Pancreas (tissue), 10 donors: Measurements from ENCODE around the gene FUOM. TPM values are rescaled to one million over a fixed set of nuclear protein-coding genes. Genes with fewer than 3 reads are reported as not detected.
"Not testable (repeated sequence)": the region's sequence is repeated elsewhere in the genome, so short reads cannot be mapped to it uniquely, and the experiment has no call there.

Source experiments
- ATAC-seq, 4 donors: fragments of 200-7000 bp; cut with Tn5 transposase; one replicate each; pipeline versions ENCODE4 v1.8.0 to v1.9.1; 2020; ENCODE audit warnings: mild to moderate bottlenecking in 4 of 4, moderate library complexity in 4 of 4
- DNase-seq, 6 donors: peaks; one replicate each; pipeline ENCODE4 v3.0.0-alpha.2; 2020
- FAIRE-seq: peaks from 2 replicates; lab custom pipeline; 2012; peaks lifted over from hg19 to GRCh38; lab: Jason Lieb, UNC
- H3K27ac ChIP-seq, 4 donors: fragments of 200-600 bp; sonication (generic); 1 replicate in 3 of 4; 2 replicates in 1 of 4; pipeline versions ENCODE4 v1.5.0 to v1.8.0; 2020
- H3K27me3 ChIP-seq, 4 donors: fragments of 200-600 bp; one replicate each; pipeline ENCODE4 v1.8.0; 2021
- H3K36me3 ChIP-seq, 3 donors: fragments of 200-600 bp; sonication (generic) in 1 of 3; one replicate each; pipeline versions ENCODE4 v1.5.0 to v1.8.0; 2020 to 2021
- H3K4me1 ChIP-seq, 3 donors: fragments of 200-600 bp; one replicate each; pipeline ENCODE4 v1.8.0; 2021
- H3K4me3 ChIP-seq, 4 donors: fragments of 200-600 bp; sonication (generic) in 2 of 4; one replicate each; pipeline versions ENCODE4 v1.5.0 to v1.8.0; 2020 to 2021
- H3K9me3 ChIP-seq, 4 donors: fragments of 200-600 bp; one replicate each; pipeline ENCODE4 v1.8.0; 2021
- WGBS, 2 donors: extraction: QIAGEN DNeasy Blood & Tissue Kit; methylation state at CpG; one replicate each; pipeline ENCODE4 v1.1.7; 2013; 5-methylcytosine and 5-hydroxymethylcytosine counted together
- intact Hi-C, 3 donors: fragments of 100-400 bp; cut with DNase I; formaldehyde crosslinking; loops; one replicate each; pipeline versions ENCODE4 v1.11.1 to v1.14.2; 2022
- polyA plus RNA-seq, 2 donors: library from polyadenylated mRNA; stranded (reverse); fragments of 200-250 nt; gene quantifications; one replicate each; pipeline ENCODE4 v1.2.3, GENCODE V29; 2013
- total RNA-seq, 6 donors: library from RNA; stranded (reverse); fragmentation: NEBNext Ultra II Directional in 4 of 6; extraction: Animal tissue kit (Norgen Biotek cat#: 25700) in 4 of 6; gene quantifications; one replicate each; pipeline versions ENCODE4 v1.2.1 to v1.2.4, GENCODE V29; 2021 to 2023
- TF ChIP-seq, protein P1 (sequence below), 4 donors: fragments of 200-600 bp; sonication (generic) in 3 of 4; IDR thresholded peaks; one replicate each; pipeline versions ENCODE4 v1.5.0 to v1.8.0; 2021; ENCODE audit warnings: antibody characterized with exemption in 4 of 4
- donor health status: healthy with polysubstance abuse.
- donor health status: DM: no; HTN: no; CAD: no; lungs with moderate emphysema.
- donor health status: DM: no; HTN: no; CAD: no.
- donor health status: control.
- donor health status: control.
- donor health status: Bipolar disorder and iron deficiency.
- donor health status: DM: yes; HTN: yes; CAD: no.
- donor health status: DM: no; HTN: no; CAD: no.
- donor health status: DM: no; HTN: no; CAD: no.
- donor health status: DM: yes; HTN: yes; CAD: no.

FUOM gene
- total and polyA plus RNA-seq, 8 donors = 6.3 to 19.2 (median 10.3) TPM

DNA sequence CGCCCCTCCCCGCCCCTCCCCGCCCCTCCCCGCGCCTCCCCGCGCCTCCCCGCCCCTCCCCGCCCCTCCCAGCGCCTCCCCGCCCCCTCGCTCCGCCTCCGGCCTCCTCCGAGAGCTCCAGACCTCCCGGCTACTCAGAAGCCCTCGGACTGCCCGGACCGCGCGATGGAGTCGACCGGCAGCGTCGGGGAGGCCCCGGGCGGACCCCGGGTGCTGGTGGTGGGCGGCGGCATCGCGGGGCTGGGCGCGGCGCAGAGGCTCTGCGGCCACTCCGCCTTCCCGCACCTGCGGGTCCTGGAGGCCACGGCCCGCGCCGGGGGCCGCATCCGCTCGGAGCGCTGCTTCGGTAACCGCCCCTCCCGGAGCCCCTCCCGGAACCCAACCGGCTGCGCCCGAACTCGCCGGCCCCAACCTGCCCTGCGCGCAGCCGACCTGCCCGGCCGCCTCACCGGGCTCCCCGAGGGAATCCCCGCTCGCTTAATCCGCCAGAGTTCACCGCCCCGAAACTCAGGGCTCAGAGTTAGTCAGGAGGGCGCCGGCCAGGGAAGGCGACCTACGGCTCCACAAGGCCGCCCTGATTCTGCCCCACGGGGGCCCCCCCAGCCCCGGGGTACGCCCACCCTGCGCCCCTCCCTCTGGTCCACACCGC, 21.5 kb upstream of the FUOM start, which contains the start of gene PAOX:
PAOX (plus strand) TSS at position 111 of the 649 bp plus-strand sequence; CDS start at position 166, 55 bp downstream.
- peak within 1 kb of the TSS; percentile 71 to 88 (median 86) for H3K4me3 ChIP-seq
- ATAC-seq (peak; percentile 63 to 74 (median 66)), FAIRE-seq (no peak), DNase-seq (peak; percentile 68 to 92 (median 78))
- 3 to 12% methylated on average over 18 to 67 of the region's 78 CpGs for WGBS, 2 donors
- H3K4me1 ChIP-seq = peaks cover 0 to 4% (median 0%) of the 10 kb centered on the region in 3 donors
- no peaks in the 10 kb centered on the region for H3K36me3 ChIP-seq
- H3K27ac ChIP-seq = peak within 1 kb of the TSS; percentile 38 to 70 (median 58)
- H3K9me3 ChIP-seq = no peaks in the 10 kb centered on the region
- no peaks in the 10 kb centered on the region for H3K27me3 ChIP-seq
- intact Hi-C loops = no loop called here
- TF ChIP-seq, protein P1, sequence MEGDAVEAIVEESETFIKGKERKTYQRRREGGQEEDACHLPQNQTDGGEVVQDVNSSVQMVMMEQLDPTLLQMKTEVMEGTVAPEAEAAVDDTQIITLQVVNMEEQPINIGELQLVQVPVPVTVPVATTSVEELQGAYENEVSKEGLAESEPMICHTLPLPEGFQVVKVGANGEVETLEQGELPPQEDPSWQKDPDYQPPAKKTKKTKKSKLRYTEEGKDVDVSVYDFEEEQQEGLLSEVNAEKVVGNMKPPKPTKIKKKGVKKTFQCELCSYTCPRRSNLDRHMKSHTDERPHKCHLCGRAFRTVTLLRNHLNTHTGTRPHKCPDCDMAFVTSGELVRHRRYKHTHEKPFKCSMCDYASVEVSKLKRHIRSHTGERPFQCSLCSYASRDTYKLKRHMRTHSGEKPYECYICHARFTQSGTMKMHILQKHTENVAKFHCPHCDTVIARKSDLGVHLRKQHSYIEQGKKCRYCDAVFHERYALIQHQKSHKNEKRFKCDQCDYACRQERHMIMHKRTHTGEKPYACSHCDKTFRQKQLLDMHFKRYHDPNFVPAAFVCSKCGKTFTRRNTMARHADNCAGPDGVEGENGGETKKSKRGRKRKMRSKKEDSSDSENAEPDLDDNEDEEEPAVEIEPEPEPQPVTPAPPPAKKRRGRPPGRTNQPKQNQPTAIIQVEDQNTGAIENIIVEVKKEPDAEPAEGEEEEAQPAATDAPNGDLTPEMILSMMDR (IDR thresholded peaks at IDR 0.05) = no peak

DNA sequence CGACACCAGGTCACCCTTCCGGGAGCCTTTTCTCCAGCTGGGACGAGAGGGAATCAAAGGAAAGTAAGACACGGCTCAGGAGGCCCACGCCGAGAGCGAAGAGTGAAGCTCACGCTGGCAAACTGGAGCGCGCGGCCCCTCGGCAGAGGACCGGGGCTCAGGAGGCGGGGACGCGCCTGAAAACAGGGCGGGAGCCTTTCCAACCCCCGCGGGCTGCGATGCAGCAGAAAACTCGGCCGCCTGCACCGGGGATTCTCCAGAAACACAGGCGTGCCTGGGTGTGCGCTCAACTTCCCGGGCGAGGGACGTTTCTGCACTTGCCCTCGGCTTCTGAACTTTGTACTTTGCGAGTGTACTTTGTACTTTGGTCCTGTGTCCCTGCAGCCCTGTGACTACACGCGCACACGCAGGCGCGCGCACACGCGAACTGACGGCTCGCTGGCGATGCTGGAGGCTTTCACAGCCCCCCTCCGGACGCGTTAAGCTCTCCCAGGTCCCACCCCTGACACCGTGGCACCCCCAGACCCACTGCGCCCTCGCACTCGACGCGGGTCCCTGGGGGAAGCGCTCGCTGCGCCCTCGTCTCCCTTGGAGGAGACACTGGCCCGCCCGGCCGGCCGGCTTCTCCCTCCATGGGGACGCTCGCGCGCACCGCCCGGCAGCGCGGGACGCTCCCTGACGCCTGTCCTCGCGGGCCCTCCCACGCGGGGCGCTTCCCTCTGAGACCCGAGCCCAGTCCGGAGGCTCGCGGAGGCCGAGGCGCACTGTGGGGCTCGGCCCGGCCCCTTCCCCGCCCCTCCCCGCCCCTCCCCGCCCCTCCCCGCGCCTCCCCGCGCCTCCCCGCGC, 20.7 kb upstream of the FUOM start:
- FAIRE-seq (no peak), DNase-seq (peak in 5 of 6 donors; percentile 62 to 83 (median 68)), ATAC-seq (peak; percentile 78 to 83 (median 82))
- peak overlapping the region; percentile 29 to 88 (median 86) for H3K4me3 ChIP-seq
- TF ChIP-seq, protein P1 (IDR thresholded peaks at IDR 0.05) = no peak
- H3K36me3 ChIP-seq = no peaks in the 10 kb centered on the region
- peaks cover 0 to 6% (median 0%) of the 10 kb centered on the region in 3 donors for H3K4me1 ChIP-seq
- no peaks in the 10 kb centered on the region for H3K9me3 ChIP-seq
- H3K27ac ChIP-seq = peak overlapping the region; percentile 13 to 70 (median 58)
- WGBS, 2 donors = 0% methylated on average over 77 to 82 of the region's 90 CpGs
- intact Hi-C loops = no loop called here
- no peaks in the 10 kb centered on the region for H3K27me3 ChIP-seq

DNA sequence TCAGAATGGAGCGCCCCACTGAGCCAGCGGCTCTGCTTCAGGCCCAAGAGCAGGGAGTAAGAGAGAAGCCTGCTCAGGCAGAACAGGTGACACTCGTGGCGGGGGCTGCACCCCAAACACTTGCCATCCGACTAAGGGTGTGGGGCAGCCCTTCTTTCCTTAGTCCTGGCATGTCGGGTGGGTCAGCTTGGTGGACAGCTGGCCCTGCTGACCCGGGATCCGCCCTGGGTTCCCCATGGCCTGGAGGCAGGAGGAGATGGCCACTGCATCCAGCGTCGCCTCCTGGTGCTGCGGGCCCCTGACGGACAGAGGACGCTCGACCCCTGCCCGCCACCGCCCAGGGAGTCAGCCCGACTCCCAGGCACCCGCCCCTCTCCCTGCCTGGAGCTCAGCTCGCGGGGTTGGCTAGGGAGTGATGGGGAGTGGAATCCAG, 20.0 kb upstream of the FUOM start:
- TF ChIP-seq, protein P1 (IDR thresholded peaks at IDR 0.05) = no peak
- H3K27me3 ChIP-seq = no peaks in the 10 kb centered on the region
- peaks cover 0 to 6% (median 0%) of the 10 kb centered on the region in 3 donors for H3K4me1 ChIP-seq
- ATAC-seq (peak in 1 of 4 donors; percentile 4), DNase-seq (peak in 1 of 6 donors; percentile 57), FAIRE-seq (no peak)
- no peaks in the 10 kb centered on the region for H3K36me3 ChIP-seq
- H3K4me3 ChIP-seq = peak overlapping the region; percentile 29 to 88 (median 86)
- intact Hi-C loops = no loop called here
- H3K9me3 ChIP-seq = no peaks in the 10 kb centered on the region
- WGBS, 2 donors = 21 to 28% methylated on average over 17 to 20 of the region's 20 CpGs
- H3K27ac ChIP-seq = peak overlapping the region; percentile 13 to 70 (median 58)

DNA sequence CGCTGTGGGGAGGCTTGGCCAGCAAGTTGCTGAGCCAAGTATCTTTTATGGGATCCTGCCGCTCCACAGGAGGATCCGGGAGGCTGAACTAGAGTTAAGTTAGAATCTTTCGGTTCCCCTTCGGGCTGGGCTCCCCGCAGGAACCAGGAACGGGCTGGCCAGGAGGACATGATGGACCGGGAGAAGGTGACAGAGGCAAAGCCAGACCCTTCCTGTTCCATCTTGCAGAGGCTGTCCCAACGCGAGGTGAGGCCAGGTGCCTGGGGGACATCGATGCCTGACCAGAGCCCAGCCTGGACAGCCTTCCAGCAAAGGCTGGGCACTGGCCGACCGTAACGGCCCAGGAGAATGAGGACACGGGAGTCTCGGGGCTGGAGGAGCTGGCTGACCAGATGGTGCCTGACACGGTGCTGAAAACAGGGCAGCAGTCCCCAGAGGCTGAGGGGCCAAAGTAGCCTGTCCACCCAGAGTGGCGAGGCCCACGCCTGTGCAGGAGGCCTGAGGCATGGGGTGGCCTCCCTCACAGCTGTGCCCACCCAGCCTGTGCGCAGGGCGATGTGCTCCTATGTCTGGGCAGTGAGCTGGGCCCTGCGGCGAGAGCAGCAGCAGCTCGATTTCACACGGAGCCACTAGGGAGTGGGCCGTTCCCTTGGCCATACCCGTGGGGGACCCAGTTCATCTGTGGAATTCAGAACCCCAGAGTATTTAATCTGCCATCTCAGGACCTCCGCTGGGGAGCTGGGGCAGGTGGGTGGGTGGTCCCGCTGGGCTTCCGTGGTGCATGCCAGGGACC, 19.4 kb upstream of the FUOM start:
- intact Hi-C loops = no loop called here
- no peak for ATAC-seq
- Histone ChIP-seq H3K4me3 (no peak overlapping the region), H3K27ac (no peak overlapping the region), H3K36me3 (no peaks in the 10 kb centered on the region), H3K4me1 (peaks cover 0 to 7% (median 0%) of the 10 kb centered on the region in 3 donors), H3K9me3 (no peaks in the 10 kb centered on the region), H3K27me3 (no peaks in the 10 kb centered on the region)
- TF ChIP-seq, protein P1 (IDR thresholded peaks at IDR 0.05) = no peak
- WGBS, 2 donors = 83 to 89% methylated on average over 30 of the region's 30 CpGs
- FAIRE-seq = no peak
- peak in 2 of 6 donors; percentile 16 to 40 for DNase-seq

DNA sequence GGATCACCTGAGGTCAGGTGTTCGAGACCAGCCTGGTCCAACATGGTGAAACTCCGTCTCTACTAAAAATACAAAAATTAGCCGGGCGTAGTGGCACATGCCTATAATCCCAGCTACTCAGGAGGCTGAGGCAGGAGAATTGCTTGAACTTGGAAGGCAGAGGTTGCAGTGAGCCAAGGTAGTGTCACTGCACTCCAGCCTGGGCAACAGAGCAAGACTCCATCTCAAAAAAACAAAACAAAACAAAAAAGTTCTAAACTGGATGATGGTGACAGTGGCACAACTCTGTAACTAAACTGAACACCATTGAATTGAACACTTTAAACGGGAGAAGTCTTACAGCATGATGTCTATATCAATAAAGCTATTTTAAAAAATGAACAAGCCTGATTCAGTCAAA, 18.4 kb upstream of the FUOM start:
- H3K9me3 ChIP-seq, DNase-seq, H3K36me3 ChIP-seq, H3K4me3 ChIP-seq, FAIRE-seq, H3K27ac ChIP-seq, H3K4me1 ChIP-seq, ATAC-seq, intact Hi-C loops, H3K27me3 ChIP-seq: not testable (repeated sequence)
- WGBS, 2 donors = 75 to 92% methylated on average over 5 of the region's 5 CpGs
